HG02870 (cell line): ENCODE data around the gene ZBTB40.

Experiments
- ATAC-seq: cut with Tn5 transposase; IDR thresholded peaks from one replicate; pipeline ENCODE4 v1.9.1; 2021; ENCODE audit warnings: mild to moderate bottlenecking, moderate library complexity; ENCODE audit not compliant: unreplicated experiment

ZBTB40 gene

DNA sequence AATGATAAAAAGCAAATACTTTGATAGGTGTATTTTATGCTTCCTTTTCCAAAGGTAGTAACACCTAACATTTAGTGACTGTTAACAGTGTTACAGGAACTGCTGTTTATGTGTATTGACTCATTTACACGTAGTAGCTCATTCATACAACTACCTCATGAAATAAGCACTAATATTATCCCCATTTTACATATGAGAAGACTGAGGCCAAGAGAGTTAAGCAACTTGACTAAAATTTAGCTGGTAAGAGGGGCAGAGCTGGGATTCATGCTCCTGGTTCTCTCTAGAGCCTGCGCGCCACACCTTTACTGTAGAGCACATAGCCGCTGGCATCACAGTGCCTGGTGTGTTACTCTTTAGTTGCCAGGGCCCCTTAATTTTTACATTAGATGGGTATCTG is 11.3 kb downstream of the ZBTB40 start:
- ATAC-seq = no peak

DNA sequence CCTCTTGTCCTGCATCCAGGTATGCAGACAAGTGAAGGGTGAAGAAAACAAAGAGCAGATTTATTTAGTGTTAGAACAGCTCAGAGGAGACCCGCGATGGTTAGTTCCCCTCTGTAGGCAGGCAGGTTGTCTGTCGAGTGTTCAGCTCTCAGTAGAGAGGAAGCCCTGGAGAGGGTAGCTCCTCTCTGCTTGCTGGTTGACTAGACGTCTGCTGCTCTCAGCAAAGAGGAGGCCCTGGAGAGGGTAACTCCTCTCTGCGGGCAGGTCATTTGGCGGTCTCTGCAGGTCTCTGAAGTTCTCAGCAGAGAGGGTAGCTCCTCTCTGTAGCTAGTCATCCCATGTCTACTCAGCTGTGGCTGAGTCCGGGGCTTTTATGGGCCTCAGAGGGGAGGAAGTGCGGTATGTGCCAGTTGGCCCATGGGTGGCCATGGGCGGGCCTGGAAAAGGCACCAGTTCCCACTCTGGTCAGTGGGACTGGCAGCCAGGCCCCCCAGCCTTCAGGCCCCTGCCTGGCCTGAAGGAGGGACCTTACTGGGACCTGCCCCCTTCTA is 13.4 kb downstream of the ZBTB40 start:
- no peak for ATAC-seq

DNA sequence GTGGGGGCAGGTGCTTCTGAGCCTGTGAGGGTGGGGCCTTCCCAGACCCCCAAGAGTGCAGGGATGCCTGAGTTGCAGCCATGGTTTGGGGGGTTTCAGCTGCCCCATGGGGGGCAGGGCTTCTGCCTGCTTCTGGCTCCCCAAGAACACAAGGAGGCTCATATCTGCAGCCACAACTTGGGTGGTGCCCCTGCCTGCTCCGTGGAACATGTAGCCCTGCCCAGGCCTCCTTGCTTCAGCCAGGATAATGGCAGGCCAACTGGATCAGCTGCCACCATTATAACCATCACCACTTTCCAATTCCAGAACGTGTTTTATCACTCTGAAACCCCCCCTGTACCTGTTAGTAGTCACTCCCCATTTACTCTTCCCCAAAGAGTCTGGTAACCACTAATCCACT is 14.0 kb downstream of the ZBTB40 start:
- no peak for ATAC-seq

DNA sequence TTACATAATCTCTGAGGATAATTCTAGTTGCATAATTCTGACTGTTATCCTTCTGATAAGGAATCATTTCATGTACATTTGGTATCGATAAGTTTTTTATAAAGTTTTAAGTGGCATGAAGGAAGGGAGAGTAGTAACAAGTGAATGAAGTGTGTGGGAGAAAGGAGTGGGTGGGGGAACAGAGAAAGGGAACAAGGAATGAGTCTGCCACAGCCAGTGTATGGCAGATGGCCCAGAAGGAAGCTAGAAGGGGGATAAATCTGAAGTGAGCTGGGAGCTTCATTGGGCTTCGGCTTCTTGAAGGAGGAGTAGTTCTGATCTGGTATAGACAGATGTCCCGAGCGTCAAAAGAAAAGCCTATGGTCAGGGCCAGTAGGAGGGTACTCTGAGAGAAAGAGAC is 18.6 kb downstream of the ZBTB40 start:
- no peak for ATAC-seq

DNA sequence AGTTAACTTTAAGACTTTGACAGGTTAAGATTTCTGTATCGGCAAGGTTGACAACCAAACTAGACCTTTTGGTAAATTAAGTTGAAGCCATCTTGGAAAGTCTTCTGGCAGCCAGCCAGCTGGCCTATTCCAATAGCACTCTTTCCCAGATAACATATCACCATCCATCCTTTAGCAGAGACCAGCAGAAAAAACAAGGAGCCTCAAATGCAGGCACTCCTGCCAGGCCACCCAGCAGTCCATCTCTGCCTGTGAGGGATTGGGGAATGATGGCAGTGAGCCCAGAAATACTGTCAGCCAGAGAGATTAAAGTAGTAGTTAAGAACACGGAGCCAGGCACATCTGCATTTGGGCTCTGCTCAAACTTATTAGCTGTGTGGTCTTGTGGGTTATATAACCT is 19.4 kb downstream of the ZBTB40 start:
- ATAC-seq = no peak

DNA sequence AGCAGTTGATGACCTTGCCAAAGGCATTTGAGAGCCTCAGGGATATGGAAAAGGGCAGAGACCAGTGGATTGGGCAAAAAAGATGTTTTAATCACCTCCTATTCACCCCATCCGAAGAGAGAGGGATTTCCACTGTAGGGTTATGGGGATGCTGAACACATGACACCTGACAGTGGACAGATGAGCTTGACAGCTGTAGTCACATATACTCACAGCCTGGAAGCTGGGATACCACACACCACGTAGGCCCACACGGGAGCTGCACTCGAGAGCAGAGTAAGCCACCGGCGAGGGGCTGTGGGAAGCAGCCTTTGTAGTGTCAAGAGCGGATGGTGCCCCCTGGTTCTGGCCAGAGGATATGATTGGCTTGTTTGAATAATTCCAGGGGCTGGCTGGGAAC is 20.0 kb downstream of the ZBTB40 start:
- no peak for ATAC-seq

DNA sequence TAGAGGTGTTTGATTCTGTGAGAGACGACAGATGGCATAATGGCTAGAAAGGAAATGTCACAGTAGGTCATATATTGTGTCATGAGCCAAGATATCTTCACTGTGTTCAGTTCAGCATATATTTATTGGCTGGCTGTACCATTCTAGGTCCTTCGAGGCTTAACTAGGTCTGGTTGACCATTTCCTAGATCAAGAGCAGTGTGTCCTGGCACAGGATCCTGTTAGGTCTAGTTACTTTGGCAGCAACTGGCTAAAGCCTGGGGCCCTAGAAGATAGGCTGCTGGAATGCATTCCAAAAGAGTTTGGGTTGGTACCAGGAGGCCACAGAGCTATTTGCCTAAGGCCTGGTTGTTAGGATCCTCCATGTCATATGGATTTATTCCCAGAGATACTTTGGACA is 20.9 kb downstream of the ZBTB40 start:
- no peak for ATAC-seq

DNA sequence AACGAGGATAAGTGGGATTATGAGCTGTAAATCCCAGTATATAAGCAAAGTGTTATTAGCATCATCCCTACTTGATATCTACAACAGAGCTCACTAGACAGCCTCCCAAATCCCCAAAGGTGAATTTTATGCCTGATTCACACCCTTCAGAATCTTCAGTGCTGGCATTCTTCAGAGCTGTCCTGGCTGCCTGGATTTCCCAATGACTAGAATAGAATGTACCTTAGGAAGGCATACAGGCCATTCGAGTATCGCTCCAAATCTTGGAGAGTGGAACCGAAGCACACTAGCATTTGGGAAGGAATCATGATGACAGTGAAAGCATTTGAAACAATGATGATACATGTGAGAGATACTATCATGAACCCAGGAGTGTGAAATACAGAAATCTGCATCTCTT is 22.3 kb downstream of the ZBTB40 start:
- ATAC-seq = no peak

DNA sequence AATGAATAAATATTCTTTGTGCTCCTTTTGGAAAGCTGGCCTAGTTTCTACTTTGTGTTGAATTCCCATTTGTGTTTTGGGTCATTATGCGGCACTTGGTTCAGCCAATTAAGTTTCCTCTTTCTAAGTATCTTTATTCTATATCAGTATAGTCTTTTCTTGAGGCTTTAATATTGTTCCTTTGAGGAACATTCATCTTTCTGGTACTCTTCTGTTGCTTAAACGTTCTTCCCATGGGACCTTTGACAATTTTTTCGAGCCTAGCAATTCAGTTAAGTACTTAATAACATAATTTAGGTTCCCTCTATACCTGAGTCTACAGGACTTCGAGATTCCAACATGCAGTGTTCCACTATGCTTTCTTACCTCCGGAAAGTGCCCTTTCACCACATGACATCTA is 24.9 kb downstream of the ZBTB40 start:
- no peak for ATAC-seq

DNA sequence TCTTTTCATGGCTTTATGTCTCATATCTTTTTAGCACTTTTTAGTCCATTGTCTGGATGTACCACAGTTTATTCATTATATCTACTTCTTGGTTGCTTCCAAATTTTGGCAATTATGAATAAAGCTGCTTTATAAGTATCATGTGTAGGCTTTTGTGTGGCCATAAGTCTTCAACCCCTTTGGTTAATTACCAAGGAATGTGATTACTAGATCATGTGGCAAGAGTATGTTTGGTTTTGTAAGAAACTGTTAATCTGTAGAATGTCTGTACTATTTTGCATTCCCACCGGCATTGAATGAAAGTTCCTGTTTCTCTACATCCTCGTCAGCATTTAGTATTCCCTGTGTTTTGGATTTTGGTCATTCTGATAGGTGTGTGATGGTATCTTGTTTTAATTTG is 31.5 kb downstream of the ZBTB40 start:
- ATAC-seq = no peak

DNA sequence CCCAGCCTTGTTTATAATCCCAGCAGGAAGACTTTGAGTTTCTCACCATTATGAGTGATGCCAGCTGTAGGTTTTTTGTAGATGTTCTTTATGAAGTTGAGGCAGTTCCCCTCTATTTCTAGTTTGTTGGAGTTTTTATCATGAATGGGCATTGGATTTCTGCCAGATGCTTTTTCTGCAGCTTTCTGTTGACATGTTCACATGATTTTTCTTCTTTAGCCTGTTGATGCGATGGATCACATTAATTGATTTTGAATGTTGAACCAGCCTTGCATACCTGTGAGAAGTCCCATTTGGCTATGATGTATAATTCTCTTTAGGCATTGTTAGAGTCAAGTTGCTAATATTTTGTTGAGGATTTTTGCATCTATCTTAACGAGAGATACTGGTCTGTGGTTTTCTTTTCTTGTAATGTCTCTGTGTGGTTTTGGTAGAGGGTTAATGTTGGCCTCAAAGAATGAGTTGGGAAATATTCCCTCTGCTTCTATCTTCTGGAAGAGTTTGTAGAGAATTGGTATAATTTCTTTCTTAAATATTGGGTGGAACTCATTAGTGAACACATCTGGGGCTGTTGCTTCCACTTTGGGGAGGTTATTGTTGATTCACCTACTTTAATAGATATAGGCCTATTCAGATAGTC is 33.2 kb downstream of the ZBTB40 start:
- ATAC-seq = no peak

DNA sequence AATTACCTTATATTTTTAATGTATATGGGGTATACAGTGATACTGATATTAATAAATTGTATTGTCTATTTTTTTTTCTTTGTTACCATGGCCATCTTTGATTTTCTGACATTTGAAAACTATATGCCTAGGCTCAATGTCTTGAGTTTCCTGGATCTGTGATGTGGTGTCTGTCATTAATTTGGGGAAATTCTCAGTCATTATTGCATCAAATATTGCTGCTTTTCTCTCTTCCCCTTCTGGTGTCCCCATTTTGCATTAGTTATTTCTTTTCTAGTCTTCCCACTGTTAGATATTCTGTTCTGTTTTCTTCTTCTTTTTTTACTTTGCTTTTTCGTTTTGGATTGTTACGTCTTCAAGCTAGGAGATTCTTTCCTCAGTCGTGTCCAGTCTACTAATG is 33.8 kb downstream of the ZBTB40 start:
- no peak for ATAC-seq

DNA sequence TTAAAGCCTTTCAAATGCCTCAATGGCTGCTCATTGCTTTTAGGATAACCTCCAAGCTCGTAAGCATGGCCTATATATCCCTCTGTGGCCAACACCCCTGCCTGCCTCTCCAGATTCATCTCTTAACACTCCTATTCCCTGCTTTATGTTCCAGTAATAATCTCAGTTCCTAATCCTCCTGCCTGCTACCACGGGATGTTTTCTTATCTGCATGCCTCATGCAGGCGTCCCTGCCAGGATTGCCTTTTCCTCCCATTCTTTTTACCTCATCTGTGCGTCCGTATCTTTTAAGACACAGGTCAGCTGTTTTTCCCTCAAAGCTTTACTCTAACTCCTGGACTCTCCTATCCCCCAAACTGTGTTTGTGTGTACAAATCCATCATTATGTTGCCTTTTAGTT is 36.1 kb downstream of the ZBTB40 start:
- no peak for ATAC-seq

DNA sequence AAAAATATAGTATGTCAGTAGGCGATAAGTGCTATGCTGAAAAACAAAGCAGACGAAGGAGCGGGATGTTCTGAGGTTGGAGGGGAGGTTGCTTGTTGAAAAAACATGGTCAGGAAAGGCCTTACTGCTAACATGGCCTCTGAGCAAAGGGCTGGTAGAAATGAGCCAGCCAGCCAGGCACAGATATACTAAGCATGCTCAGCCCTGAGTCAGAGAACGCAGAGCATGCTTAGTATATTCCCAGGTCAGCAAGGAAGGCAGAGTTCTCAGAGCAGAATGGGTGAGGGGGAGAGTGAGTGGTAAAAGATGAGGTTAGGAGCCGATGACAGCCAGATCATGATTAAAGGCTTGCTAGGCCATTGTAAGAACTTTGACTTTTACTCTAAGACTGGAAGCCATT is 36.7 kb downstream of the ZBTB40 start:
- no peak for ATAC-seq

DNA sequence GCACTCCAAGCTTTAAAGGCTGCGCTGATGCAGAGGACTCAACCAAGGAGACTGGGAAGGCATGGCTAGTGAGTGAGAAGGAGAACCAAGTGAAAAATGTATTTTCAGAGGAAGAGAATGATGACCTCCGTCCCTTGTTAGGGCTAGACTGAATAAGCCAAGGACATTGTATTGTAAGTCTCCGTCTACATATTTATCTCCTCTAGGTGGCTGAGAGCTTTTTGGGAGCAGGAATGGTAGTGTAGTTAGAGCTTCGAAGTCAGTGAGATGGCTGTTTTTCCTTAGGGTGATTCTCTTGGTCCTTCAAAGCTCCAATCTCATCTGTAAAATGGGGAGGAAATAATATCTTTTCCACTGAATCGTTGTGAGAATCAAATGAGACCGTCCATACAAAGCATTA is 37.6 kb downstream of the ZBTB40 start:
- ATAC-seq = no peak

DNA sequence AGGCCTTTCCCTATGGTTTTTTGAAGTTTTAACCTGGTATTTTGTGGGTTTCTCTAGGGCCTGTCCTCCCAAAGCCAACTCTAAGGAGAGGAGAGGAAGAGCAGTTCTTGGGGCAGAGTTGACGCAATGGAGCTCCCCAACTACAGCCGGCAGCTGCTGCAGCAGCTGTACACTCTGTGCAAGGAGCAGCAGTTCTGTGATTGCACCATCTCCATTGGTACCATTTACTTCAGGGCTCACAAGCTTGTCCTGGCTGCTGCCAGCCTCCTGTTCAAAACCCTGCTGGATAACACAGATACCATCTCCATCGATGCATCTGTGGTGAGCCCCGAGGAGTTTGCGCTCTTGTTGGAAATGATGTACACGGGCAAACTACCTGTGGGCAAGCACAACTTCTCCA is 38.2 kb downstream of the ZBTB40 start:
- ATAC-seq = no peak

DNA sequence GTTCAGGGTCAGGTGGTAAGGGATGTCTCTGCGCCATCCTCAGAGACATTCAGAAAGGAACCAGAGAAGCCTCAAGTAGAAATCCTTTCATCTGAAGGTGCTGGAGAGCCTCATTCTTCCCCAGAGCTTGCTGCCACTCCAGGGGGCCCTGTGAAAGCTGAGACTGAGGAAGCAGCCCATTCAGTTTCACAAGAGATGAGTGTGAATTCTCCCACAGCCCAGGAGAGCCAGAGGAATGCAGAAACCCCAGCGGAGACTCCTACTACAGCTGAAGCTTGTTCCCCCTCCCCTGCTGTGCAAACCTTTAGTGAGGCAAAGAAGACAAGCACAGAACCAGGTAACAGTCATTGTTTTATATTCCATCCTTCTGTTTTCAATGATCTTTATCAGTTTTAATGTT is 38.7 kb downstream of the ZBTB40 start:
- no peak for ATAC-seq

DNA sequence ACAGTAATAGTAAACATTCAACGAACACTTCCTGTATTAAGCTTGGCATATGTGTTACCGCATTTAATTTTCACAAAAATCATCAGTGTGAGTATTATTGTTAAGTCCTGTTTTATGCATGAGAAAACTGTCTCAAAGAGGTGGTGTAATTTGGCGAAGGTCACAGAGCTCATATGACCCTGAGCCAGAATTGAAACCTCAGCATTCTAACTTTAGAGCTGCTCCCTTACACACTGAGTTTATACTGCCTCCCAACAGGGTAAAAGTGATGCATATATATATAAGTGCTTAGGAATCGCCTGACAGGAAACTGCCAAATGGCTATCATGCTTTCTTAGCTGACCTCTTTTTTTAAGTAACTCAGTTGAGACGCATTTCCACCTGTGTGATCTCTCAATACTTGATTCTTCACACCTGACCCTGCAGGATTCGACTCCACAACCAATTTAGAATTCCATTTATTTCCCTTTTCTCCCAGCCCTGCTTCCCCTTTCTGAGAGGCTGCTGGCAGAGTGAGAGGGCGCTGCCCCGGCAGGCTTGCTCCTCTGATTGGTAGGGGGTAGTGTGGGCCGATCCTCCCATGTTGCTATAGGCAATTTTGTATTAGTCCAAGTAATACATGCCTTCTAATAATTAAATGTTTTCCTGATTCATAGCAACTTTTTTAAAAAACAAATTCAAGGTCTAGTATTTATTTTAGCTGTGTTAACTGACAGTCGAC is 40.5 kb downstream of the ZBTB40 start:
- ATAC-seq = no peak

DNA sequence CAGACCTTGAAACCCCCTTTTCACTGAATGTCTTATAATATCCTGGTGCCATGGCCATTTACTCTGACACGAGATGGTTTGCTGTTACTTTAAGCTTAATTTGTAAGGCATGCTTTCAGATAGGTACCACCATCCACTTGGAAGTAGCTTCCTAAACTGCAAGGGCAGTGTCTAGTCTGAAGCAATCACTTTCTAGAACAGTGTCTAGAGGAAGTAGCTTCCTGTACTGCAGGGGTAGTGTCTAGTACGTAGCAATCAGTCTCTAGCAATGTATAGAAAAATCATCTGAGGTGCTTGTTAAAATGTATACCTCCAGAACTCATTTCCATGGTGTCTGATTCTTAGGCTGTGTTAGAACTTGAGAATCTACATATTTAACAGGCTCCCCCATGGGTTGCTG is 42.5 kb downstream of the ZBTB40 start:
- ATAC-seq = no peak

DNA sequence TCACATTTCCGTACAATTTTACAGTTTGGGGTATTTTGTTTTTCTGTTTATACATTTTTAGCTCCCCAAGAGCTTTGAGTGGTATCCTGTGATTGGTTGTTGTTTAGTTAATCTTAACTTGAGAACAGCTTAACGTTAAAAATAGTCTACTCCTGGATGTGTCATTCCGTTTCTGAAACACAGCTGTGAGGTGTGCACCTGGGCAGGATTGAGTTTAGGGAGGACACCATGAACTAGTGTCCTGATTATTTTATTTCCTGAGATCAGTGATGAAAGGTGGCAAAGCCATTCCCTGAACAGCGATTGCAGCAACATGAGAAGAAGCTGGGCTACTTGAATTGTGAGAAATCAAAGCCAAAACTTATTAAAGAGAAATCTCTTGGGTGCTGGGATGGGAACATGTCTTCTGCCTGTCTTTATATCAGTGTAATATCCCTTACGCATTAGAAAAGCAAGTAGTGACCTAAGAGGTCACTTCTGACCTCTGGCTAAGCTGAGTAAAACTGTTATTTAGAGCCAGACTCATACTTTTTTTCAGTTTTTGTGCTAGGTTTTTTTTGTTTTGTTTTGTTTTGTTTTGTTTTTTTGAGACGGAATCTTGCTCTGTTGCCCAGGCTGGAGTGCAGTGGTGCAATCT is 43.4 kb downstream of the ZBTB40 start:
- ATAC-seq = no peak

DNA sequence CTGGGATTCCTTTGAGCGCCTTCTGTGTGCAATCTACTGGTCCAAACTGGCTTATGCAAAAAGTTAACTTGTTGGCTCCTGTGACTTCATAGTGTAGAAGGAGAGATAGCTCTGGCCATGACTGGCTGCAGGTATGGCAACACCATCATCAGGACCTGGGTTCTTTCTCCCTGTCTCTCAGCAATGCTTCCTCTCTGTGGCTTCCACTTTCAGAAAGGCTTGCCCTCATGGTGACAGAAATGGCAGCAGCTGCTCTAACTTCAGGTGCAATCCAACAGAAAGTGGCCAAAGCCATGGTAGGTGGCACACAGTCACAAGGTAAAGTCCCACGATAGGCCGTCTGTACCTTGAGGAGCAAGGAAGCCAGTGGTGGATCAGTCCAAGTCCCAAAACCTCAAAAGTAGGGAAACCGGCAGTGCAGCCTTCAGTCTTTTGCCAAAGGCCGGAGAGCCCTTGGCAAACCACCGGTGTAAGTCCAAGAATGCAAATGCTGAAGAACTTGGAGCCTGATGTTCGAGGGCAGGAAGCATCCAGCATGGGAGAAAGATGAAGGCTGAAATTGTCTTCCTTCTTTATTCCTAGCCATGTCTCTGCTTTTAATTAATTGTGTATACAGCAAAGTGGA is 45.0 kb downstream of the ZBTB40 start:
- no peak for ATAC-seq

DNA sequence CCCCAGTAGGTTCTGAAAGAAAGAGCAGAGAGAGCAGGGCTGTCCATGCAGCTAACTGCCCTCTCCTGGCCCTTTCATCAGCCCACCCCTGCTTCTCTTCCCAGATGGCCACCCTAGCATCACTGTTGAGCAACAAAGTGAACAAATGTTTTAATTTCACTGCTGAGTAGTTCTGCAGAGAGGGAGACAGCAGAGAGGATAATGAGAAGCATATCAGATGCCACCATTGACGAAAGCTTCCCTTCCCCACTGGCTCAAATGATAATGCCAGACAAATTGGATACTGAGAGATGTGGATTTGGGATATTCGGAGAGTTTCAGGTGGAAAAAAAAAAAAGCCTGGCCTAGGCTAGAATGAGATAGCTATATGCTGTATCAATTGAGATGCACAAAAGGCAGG is 46.8 kb downstream of the ZBTB40 start:
- no peak for ATAC-seq
